ENCODE results near the gene SCMH1. TPM values are rescaled to one million over a fixed set of nuclear protein-coding genes. Genes with fewer than 3 reads are reported as not detected.

The SCMH1 gene
- total RNA-seq, 1 donor from 2014 or later, result 5.0 TPM

GRCh38 chr1:40982721-40983120 is 259.4 kb downstream of the SCMH1 start:
- FAIRE-seq (no peak), DNase-seq (ENCODE audit: low read depth) (no peak)
- H3K27me3 ChIP-seq (ENCODE audit: control insufficient read depth, insufficient read depth, low read length), result no peaks in the 10 kb centered on the region
- H3K36me3 ChIP-seq (ENCODE audit: control insufficient read depth, insufficient read depth, low read length), result peaks cover 16% of the 10 kb centered on the region
- H3K4me3 ChIP-seq (ENCODE audit: low read depth, low read length), result no peak overlapping the region
- TF ChIP-seq CTCF (IDR thresholded peaks at IDR 0.05; ENCODE audit: insufficient read depth, low read length, severe bottlenecking), result no peak

GRCh38 chr1:40981691-40982448 is 260.2 kb downstream of the SCMH1 start:
- TF ChIP-seq CTCF (IDR thresholded peaks at IDR 0.05; ENCODE audit: insufficient read depth, low read length, severe bottlenecking), result no peak
- DNase-seq (ENCODE audit: low read depth) (no peak), FAIRE-seq (no peak)
- Histone ChIP-seq H3K27me3 (ENCODE audit: control insufficient read depth, insufficient read depth, low read length) (no peaks in the 10 kb centered on the region), H3K36me3 (ENCODE audit: control insufficient read depth, insufficient read depth, low read length) (peaks cover 9% of the 10 kb centered on the region), H3K4me3 (ENCODE audit: low read depth, low read length) (no peak overlapping the region)

- no peak for TF ChIP-seq CTCF (IDR thresholded peaks at IDR 0.05; ENCODE audit: insufficient read depth, low read length, severe bottlenecking)
- peak; percentile 76 for DNase-seq (ENCODE audit: low read depth)
These were observed 261.5 kb downstream of the SCMH1 start for GRCh38 chr1:40980453-40981121.

GRCh38 chr1:40980068-40980452 is 262.0 kb downstream of the SCMH1 start:
- peaks cover under 1% of the 10 kb centered on the region for H3K36me3 ChIP-seq (ENCODE audit: control insufficient read depth, insufficient read depth, low read length)
- no peaks in the 10 kb centered on the region for H3K27me3 ChIP-seq (ENCODE audit: control insufficient read depth, insufficient read depth, low read length)
- no peak for TF ChIP-seq CTCF (IDR thresholded peaks at IDR 0.05; ENCODE audit: insufficient read depth, low read length, severe bottlenecking)
- no peak for FAIRE-seq
- no peak for DNase-seq (ENCODE audit: low read depth)
- H3K4me3 ChIP-seq (ENCODE audit: low read depth, low read length), result peak overlapping the region; percentile 70

More at GRCh38 chr1:40980453-40981121, 261.5 kb downstream of the SCMH1 start:
- Histone ChIP-seq H3K36me3 (ENCODE audit: control insufficient read depth, insufficient read depth, low read length) (peaks cover 5% of the 10 kb centered on the region), H3K27me3 (ENCODE audit: control insufficient read depth, insufficient read depth, low read length) (no peaks in the 10 kb centered on the region), H3K4me3 (ENCODE audit: low read depth, low read length) (peak overlapping the region; percentile 70)
- no peak for FAIRE-seq

GRCh38 chr1:40979241-40980067 is 262.7 kb downstream of the SCMH1 start, which contains the start of gene CTPS1:
Gene CTPS1 (plus strand): TSS chr1:40979696. CDS start chr1:40983291, 3,595 bp downstream.
- Histone ChIP-seq H3K4me3 (ENCODE audit: low read depth, low read length) (peak within 1 kb of the TSS; percentile 70), H3K27me3 (ENCODE audit: control insufficient read depth, insufficient read depth, low read length) (no peaks in the 10 kb centered on the region), H3K36me3 (ENCODE audit: control insufficient read depth, insufficient read depth, low read length) (no peaks in the 10 kb centered on the region)
- FAIRE-seq (no peak), DNase-seq (ENCODE audit: low read depth) (peak; percentile 71)
- peak; percentile 8 for TF ChIP-seq CTCF (IDR thresholded peaks at IDR 0.05; ENCODE audit: insufficient read depth, low read length, severe bottlenecking)
